Measurements from ENCODE around the gene MRAS.

GRCh38 chr3:138334608-138335007 is 13.8 kb upstream of the MRAS start:
- TF ChIP-seq, protein P1, sequence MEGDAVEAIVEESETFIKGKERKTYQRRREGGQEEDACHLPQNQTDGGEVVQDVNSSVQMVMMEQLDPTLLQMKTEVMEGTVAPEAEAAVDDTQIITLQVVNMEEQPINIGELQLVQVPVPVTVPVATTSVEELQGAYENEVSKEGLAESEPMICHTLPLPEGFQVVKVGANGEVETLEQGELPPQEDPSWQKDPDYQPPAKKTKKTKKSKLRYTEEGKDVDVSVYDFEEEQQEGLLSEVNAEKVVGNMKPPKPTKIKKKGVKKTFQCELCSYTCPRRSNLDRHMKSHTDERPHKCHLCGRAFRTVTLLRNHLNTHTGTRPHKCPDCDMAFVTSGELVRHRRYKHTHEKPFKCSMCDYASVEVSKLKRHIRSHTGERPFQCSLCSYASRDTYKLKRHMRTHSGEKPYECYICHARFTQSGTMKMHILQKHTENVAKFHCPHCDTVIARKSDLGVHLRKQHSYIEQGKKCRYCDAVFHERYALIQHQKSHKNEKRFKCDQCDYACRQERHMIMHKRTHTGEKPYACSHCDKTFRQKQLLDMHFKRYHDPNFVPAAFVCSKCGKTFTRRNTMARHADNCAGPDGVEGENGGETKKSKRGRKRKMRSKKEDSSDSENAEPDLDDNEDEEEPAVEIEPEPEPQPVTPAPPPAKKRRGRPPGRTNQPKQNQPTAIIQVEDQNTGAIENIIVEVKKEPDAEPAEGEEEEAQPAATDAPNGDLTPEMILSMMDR (conservative IDR thresholded peaks at IDR 0.05; ENCODE audit: low read depth, low read length) = no peak
- no peak for TF ChIP-seq EZH2 (IDR thresholded peaks at IDR 0.05; ENCODE audit: borderline replicate concordance, low read depth, low read length, poor library complexity, severe bottlenecking)

Data from A673 (cell line).